HG02981 (cell line): ENCODE data around the gene KSR2.

Experiments used
- ATAC-seq: cut with Tn5 transposase; IDR thresholded peaks from one replicate; pipeline ENCODE4 v1.9.1; 2021; ENCODE audit warnings: mild to moderate bottlenecking, moderate library complexity; ENCODE audit not compliant: unreplicated experiment

The KSR2 gene

DNA sequence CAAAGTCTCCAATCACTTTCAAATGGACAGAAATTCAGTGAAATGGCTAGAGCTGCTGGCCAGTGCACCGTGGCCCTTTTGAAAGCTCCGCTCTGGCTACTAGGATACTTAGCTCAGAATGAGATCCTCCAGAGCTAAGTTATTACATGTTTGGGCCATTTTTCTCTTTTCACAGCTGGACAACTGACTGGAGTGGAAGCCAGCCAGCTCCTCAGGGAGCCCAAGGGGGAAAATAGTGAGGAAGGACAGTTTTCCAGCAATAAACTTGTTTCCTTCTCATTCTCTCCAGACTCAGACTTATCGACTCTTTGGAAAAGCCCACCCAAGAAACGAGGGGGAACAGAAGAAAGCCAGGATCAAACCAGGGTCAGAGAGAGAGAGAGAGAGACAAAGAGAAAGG, 266.0 kb downstream of the KSR2 start:
- no peak for ATAC-seq

DNA sequence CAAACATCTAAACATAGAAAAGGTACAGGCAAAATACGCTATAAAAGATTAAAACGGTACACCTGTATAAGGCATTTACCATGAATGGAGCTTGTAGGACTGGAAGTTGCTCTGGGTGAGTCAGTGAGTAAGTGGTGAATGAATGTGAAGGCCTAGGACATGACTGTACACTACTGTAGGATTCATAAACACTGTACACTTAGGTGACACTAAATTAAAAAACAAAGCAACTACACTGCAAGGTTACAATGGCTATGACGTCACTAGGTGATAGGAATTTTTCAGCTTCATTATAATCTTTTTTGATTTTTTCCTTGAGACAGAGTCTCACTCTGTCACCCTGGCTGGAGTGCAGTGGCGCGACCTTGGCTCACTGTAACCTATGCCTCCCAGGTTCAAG, 269.2 kb downstream of the KSR2 start:
- ATAC-seq: no peak

DNA sequence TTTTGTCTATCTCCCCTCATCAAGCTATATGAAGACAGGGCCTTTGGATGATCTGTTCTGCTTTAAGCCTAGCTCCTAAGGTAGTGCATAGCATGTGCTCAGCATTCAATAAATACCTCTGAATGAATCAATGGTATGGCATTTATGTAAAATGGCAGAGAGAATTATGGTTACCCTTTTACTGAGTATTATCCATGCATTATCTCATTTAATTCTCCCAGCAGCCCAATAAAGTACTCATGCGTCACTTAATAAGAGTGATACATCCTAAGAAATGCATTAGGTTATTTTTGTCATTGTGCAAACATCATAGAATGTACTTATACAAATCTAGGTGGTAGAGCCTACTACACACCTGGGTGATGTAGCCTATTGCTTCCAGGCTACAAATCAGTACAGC, 269.7 kb downstream of the KSR2 start:
- no peak for ATAC-seq

DNA sequence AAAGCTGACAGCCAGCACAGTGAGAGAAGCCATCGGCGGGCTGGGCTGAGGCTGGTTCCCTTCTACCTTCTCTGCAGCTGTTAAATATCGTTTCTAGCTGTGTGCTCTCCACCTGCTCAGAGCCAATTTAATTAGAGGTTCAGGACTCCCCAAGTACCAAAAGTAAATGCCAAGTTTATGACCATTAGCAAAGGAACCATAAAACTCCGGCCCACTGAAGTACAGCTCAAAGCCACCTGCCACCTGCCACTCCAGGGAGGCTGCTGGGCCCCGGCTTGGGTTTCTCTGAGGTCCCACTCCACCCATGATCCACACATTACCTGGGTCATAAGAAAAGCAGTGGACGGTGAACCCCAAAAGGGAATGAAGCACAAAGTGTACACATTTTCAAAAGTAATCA, 272.8 kb downstream of the KSR2 start:
- ATAC-seq: no peak

DNA sequence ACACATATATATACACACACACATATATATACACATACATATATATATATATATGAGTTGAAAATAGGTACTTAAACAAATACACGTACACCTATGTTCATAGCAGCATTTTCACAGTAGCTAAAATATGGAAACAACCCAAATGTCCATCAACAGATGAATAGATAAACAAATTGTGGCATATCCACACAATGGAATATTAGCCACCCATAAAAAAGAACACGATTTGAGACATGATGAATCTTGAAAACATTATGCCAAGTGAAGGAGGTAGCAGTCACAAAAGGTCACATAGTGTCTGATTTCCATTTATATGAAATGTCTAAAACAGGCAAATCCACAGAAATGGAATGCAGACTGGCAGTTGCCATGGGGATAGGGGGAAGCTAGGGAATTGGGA, 276.3 kb downstream of the KSR2 start:
- ATAC-seq: no peak

DNA sequence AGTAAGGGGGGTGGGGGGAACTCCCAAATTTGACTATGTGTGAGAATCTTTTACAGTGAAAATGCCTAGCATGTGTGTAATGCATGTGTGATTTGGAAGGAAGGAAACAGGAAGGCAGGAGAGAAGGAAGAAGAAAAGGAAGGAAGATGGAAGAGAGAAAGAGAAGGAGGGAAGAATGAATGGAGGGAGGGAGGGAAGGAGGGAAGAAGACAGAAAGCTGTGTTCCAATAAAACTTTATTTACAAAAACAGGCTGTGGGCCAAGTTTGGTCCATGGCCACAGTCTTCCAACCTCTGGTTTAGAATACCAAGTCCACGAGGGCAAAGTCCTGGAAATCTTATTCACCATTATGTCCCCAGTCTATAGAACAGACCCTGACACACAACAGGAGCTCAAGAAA, 278.9 kb downstream of the KSR2 start:
- no peak for ATAC-seq

DNA sequence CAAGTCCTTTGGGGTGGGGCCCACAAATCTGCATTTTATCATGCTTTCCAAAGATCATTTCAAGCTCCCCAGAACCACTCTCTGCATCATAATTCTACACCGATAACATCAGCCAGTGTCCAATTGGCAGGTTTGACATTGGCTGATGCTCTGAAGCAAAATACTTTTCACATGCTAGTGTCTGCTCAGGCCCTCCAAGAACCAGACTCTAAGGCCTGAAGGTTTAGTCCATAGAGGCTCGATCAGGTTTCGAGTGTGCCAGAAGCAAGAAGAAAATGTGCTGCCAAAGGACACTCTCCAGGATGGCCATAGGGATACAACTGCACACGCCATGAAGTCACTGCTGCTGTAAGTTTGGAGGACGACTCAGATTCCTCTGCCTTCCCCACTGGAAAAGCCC, 280.3 kb downstream of the KSR2 start:
- no peak for ATAC-seq

DNA sequence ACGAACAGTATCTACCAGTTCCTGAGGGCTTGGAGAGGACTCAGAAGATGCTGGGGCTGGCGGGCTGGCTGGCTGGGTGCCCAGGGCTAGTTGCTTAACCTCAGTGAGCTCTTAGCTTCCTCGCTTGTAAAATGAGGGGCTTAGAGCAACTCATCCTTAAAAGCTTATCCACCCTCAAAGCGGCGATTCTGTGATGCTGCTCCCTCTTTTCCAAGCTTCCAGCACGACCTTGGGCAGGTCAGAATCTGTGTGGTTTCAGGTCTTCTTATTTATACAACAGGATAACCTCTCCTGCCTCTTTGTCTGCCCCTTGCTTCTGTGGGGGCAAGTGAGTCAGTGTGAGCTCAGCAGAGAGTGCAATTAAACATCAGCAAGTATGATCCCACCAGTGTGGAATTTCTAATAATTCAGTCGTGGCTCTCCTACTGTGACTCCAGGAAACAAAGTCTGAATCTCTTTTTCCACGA, 281.8 kb downstream of the KSR2 start:
- no peak for ATAC-seq

DNA sequence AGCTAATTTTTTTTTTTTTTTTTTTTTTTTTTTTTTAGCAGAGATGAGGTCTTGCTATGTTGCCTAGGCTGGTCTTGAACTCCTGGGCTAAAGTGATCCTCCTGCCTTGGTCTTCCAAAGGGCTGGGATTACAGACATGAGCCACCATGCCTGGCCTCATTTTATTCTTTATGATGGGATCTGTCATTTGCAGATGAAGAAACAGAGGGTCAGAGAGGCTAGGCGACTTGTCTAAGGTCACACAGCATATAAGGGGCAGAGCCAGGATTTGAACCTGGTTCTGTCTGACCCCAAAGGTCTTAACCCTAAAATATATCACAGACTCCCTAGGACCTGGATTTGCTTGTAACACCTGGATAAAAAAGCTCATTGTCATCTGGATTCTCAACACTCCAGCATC, 282.6 kb downstream of the KSR2 start:
- no peak for ATAC-seq

DNA sequence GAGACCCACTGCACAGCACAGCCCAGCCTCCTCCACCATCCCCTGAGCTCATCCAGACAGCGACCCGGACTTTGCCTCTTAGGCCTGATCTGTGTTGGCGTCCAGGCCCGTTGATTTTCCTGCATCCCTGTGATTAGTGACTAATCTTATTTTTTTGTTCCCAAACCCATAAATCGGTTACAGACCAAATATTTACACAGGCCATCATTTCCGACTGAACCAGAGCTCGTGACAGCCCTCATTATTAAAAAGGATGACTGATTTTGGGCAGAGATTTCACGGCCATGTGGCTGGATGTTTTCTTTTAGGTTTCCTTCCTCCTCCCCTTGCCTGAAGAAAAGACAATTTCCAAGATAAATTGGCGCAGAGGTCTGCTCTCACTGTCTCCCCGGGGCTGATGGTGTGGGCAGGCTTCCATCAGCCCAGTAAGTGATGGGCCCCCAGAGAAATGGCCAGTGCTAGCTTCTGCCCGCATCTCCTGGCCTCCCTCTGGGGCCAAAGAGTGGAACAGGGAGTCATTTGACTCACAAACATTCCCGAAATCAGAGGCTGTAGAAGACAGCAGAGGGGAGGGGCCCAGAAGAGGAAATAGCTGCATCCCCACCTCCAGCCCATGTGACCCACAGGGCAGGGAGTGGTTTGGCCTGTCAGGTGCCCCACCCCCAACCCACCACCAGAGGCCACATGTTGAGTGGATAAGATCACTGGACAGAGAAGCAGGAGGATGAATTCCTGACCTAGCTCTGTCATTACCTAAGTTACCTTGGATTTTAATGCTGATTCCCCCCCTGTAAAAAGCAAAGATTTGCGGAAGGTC, 283.5 kb downstream of the KSR2 start:
- ATAC-seq: no peak

DNA sequence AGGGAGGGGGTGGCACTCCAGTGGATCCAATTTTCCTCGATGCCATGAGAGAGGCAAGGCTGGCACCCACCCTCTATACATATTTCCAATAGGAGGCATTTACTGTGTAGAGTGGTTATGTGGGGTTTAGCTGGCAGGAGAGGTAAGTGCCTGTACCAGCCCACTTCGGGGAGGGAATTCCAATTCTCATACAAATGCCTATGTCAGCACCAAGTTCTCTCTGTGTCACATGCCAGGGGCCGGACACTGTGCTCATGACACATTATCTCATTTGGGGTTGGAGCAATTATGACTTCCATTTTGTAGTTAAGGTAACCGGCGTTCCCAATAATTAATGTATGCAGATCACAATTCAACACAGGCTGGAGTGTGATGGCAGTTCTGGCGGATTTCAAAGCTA, 284.3 kb downstream of the KSR2 start:
- no peak for ATAC-seq

DNA sequence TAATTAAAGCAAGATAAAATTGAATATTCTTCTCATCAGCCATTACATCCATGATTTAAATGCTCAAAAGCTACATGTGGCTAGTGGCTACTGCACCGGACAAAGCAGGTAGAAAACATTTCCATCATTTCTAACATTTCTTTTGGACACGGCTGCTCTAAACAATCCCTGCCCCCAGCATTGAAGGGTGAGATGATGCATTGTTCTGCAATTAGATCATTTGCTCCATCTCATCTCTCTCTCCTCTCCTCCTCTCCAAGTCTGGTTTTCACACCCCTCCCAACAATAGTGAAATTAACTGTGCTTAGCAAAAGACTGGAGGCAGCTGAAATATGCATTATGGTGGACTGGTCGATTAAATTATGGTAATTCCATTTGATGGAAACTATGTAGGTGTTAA, 288.5 kb downstream of the KSR2 start:
- ATAC-seq: no peak

DNA sequence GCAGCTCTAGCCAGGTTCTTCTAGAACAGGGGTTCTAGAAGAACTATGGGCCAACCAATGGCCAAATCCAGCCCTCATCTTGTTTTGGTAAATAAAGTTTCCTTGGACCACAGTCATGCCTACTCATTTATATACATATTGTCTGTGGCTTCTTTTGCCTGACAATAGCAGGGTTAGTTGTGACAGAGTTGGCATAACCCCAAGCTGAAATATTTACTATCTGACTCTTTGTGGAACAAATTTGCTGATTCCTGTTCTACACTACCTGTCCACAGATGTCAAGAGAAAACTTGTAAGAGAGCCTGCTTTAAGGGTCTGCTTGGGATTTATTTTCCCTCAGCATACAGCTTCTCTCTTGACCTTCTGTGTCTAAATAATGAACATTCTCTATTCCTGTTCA, 289.0 kb downstream of the KSR2 start:
- no peak for ATAC-seq

DNA sequence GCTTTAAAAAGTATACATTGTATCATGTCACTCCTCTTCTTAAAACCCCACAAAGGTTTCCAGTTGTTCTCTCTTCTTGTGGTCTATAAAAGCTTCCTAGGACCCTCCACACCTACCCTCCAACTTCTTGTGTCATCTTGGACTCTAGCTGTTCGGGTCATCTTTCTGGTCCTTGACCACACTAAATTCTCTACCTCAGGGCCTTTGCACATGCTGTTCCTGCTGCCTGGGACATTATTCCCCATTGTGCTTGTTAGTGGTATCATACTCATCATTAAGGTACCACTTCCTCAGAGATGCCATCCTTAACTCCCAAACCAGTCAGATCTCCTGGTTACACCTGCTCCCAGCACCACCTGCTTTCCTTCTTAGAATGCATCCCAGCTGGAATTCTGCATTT, 294.0 kb downstream of the KSR2 start:
- ATAC-seq: no peak

DNA sequence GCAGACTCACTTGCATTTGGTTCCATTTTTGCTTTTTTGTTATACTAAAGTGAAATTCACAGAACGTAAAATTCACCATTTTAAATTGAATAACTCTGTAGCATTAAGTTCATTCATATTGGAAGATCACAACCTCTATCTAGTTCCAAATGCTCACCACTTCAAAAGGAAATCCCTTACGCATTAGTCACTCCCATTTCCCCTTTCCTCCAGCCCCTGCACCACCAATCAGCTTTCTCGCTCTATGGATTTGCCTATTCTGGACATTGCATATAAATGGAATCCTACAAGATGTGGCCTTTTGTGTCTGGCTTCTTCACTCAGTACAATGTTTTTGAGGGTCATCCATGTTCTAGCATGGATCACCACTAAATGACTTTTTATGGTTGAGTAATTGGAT, 294.5 kb downstream of the KSR2 start:
- no peak for ATAC-seq

DNA sequence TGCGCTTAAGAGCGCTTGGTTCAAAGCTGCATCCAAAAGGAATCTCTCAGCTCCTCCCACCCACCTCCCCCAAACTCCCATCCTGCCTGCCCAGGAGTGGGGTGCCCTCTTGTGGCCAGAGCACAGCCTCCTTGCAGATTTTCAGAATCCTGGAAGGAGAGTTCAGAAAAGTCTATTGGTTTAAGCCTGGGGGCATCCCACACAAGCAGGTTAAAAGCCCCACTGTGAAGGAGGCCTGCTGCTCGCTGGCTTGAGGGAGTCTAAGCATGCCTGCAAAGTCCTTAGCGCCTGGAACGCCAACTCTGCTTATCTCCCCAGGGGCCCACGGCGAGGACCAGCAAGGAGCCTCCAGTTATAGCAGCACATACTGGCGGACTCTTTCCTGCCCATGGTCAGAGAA, 297.1 kb downstream of the KSR2 start:
- no peak for ATAC-seq

DNA sequence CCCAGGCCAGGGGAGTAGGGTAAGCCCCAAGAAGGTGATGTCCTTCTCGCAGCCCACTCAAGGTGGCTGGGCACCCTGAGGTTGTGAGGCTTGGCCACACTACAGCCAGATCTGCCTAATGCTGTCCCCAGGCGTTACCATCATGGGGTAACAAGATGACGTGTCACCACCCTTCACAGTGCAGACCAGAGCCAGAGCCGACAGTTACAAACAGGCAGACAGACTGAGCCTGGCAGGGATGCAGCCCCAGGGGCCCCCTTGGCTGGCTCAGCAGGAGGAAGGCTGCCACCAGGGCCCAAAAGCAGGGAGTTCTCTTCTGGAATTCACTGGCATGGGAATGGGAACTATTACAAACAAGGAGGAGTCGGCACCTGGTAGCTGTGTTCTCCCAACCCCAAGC, 304.6 kb downstream of the KSR2 start:
- ATAC-seq: no peak

DNA sequence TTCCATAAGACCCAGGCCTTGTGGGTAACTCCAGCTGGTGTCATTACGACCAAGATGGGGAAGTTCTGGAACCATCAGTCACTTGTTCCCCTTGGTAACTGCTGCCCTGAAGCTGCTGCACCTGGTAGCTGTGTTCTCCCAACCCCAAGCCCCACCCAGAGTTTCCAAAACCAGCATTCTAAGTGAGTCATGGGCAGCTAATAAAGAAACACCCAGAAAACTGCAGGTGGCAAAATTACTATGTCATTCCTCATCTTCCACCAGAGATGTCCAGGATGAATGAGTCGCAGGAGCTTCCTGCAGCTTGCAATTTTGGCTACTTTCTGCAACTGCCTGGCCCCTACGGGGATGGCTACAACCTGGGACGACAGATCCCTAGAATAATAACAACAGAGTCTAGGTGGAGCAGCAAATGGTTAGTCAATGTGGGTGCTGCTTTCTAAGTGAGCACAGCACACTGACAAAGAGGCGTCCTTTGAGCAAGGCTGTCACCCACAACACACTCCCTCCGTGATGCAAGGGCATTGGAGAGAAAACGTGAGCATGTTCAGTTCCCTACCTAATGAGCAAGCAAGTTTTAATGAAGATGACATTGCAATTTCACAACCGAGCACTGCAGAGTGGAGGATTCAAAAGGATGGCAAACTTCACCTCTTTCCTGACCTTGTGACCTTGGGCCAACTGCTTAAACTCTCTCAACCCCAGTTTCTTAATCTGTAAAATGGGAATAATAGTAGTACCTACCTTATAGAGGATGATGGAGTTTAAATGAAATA, 306.0 kb downstream of the KSR2 start:
- ATAC-seq: no peak

DNA sequence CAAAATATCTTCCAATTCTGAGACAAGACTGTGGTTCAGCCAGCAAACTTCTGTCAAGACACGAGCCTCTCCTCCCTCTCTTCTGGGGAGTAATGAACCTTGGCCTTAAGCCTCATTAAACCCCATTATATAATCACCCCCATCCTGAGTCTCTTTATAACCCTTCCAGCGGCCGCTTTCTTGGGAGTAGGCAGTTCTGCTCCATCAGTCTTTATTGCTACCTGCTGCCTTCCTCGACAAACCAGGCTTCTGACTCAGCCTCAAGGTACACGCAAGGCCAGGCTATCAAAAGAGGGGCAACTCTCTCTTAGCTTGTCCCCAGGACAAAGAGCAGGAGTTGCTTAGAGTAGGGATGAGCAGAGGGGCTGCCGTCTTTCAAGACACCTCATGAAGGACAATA, 306.6 kb downstream of the KSR2 start:
- ATAC-seq: no peak

DNA sequence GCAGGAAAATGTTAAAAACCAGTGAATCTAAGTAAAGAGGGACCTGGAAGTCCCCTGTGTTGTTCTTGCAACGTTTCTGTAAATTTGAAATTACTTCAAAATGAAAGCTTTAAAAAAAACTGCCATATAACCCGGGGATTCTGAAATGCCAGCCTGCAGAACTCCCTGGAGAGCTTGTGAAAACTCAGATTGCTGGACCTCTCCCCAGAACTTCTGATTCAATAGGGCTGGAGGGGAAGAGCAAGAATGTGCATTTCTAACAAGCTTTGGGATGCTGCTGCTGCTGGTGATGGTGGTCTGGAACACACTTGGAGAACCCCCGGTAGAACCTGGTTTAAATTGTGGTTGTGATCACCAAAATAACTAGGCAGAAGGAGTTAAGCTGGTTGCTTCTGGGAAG, 307.3 kb downstream of the KSR2 start:
- no peak for ATAC-seq

DNA sequence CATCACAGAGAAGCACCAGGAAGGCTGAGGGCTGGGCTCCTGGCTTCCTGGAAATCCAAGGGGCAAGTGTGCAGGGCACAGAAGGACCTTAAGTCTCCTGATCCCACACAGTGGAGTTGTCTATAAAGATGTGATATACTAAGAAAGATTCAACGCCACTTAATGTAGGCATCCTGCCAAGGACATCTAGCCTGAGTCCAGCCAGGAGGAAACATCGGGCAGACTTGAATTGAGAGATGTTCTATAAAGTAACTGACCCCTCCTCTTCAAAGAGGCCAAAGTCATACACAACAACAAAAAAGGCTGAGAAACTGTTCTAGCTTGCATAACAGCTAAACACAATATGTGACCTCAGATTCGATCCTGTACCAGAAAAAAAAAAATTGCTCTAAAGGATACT, 307.9 kb downstream of the KSR2 start:
- ATAC-seq: no peak

DNA sequence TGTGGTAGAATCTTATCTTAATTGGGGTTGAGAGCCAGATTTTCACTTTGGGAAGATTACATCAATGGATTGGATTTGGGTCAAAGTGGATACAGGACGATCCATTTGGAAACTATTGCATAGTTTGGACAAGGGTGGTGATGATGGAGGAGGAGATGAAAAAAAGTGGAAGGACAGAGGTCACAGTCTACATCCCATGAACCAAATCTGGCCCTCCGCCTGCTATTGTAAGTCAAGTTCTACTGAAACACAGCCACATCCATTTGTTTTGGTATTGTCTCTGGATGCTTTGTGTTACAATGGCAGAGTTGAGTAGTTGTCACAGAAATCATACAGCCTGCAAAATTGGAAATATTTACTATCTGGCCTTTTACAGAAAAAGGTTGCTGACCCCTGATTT, 310.6 kb downstream of the KSR2 start:
- no peak for ATAC-seq
